T-cell (primary cell): ENCODE results near the gene MTOR. TPM values are rescaled to one million over a fixed set of nuclear protein-coding genes. Genes with fewer than 3 reads are reported as not detected.
"Not testable (repeated sequence)": the region's sequence is repeated elsewhere in the genome, so short reads cannot be mapped to it uniquely, and the experiment has no call there.

ENCODE experiments used
- ATAC-seq, 4 experiments: fragments of 200-7000 bp in 3 of 4; fragments of 150-1000 bp in 1 of 4; cut with Tn5 transposase; replicated peaks in 1 of 4; 1 replicate in 3 of 4; 2 replicates in 1 of 4; pipeline ENCODE4 v1.10.0; 2021; ENCODE audit warnings: moderate library complexity in 3 of 4, mild to moderate bottlenecking in 2 of 4, moderate number of reproducible peaks in 1 of 4
- CTCF ChIA-PET, 2 donors: fragments of 300-600 bp; sonication (Branson Sonifier 250); formaldehyde crosslinking; loops; one replicate each; lab custom pipeline; 2022; ENCODE audit warnings: antibody characterized with exemption in 2 of 2; lab: Charles Lee
- POLR2A ChIA-PET, 2 donors: fragments of 300-600 bp; sonication (Branson Sonifier 250); formaldehyde crosslinking; loops; one replicate each; lab custom pipeline; 2022; ENCODE audit warnings: antibody characterized with exemption in 2 of 2; lab: Charles Lee
- DNase-seq, 35 experiments: peaks; one replicate each; pipeline versions ENCODE4 v3.0.0 to v3.0.0-alpha.2; 2013 to 2023
- H3K27ac ChIP-seq: one replicate; pipeline ENCODE4 v1.5.1; 2013; ENCODE audit warnings: low read length
- H3K27me3 ChIP-seq, 2 experiments: replicated peaks in 1 of 2; 1 replicate in 1 of 2; 2 replicates in 1 of 2; pipeline versions ENCODE4 v1.6.1 to v1.7.0; 2013; ENCODE audit warnings: low read length in 1 of 2, mixed read lengths in 1 of 2; ENCODE audit not compliant: control insufficient read depth in 2 of 2, insufficient read depth in 2 of 2; ENCODE audit errors: extremely low read depth in 1 of 2
- H3K36me3 ChIP-seq, 2 donors: 1 replicate in 1 of 2; 2 replicates in 1 of 2; pipeline versions ENCODE4 v1.6.1 to v1.7.0; 2013; ENCODE audit warnings: low read length in 1 of 2; ENCODE audit not compliant: control insufficient read depth in 2 of 2, insufficient read depth in 1 of 2; ENCODE audit errors: extremely low read depth in 1 of 2
- H3K4me1 ChIP-seq, 2 experiments: 1 replicate in 1 of 2; 2 replicates in 1 of 2; pipeline versions ENCODE4 v1.6.1 to v1.7.0; 2013; ENCODE audit warnings: low read length in 2 of 2, mixed read lengths in 1 of 2; ENCODE audit not compliant: insufficient read depth in 2 of 2, control insufficient read depth in 1 of 2; ENCODE audit errors: extremely low read depth in 1 of 2
- H3K4me3 ChIP-seq, 2 donors: 1 replicate in 1 of 2; 2 replicates in 1 of 2; pipeline versions ENCODE4 v1.5.1 to v1.7.0; 2013; ENCODE audit warnings: mild to moderate bottlenecking in 2 of 2, low read length in 1 of 2, moderate library complexity in 1 of 2; ENCODE audit not compliant: control insufficient read depth in 1 of 2; ENCODE audit errors: extremely low read depth in 1 of 2
- H3K9me3 ChIP-seq: 2 replicates; pipeline ENCODE4 v1.7.0; 2013
- H3K27ac Mint-ChIP-seq, 2 donors: one replicate each; pipeline ENCODE4 v1.8.0; 2020 to 2021; ENCODE audit warnings: mild to moderate bottlenecking in 2 of 2, mixed read lengths in 2 of 2
- H3K27me3 Mint-ChIP-seq, 2 donors: one replicate each; pipeline ENCODE4 v1.8.0; 2021 to 2022; ENCODE audit warnings: mixed read lengths in 2 of 2
- H3K36me3 Mint-ChIP-seq: one replicate; pipeline ENCODE4 v1.8.0; 2021; ENCODE audit warnings: mixed read lengths
- H3K4me1 Mint-ChIP-seq, 3 donors: one replicate each; pipeline ENCODE4 v1.8.0; 2020 to 2022; ENCODE audit warnings: mixed read lengths in 3 of 3, mild to moderate bottlenecking in 1 of 3
- H3K4me3 Mint-ChIP-seq, 3 donors: one replicate each; pipeline ENCODE4 v1.8.0; 2020 to 2022; ENCODE audit warnings: mild to moderate bottlenecking in 3 of 3, mixed read lengths in 3 of 3, moderate library complexity in 3 of 3
- H3K9me3 Mint-ChIP-seq, 3 donors: one replicate each; pipeline ENCODE4 v1.8.0; 2020 to 2022; ENCODE audit warnings: mixed read lengths in 3 of 3
- WGBS: methylation state at CpG from one replicate; pipeline ENCODE4 v1.1.5; 2013; ENCODE audit warnings: missing lambda C conversion rate; ENCODE audit not compliant: insufficient coverage; 5-methylcytosine and 5-hydroxymethylcytosine counted together
- total RNA-seq, 35 experiments: library from RNA in 6 of 35; stranded (reverse) in 6 of 35; fragments of 120-200 nt in 1 of 35; gene quantifications; one replicate each; pipeline versions ENCODE4 v1.2.1 to v1.2.4 and lab custom pipeline; 2013 to 2026

Gene MTOR
- total RNA-seq, 5 donors from 2014 or later (not counting 1 experiment from before 2014, with no cell fraction given): 41.7 to 45.1 (median 43.6) TPM

- H3K36me3 ChIP-seq: peaks cover 5 to 11% of the 10 kb centered on the region in 2 donors
- H3K9me3 ChIP-seq: no peaks in the 10 kb centered on the region
- CTCF ChIA-PET: interaction anchor here in 1 of 2 donors (0.7 kb wide), 1 partner anchor 11 kb away, joined by 3 read pairs; the partner anchor contains the start of gene MTOR
- peak; percentile 46 to 57 (median 49) for ATAC-seq
- peak in 1 of 35 experiments; percentile 31 for DNase-seq
- peak overlapping the region; percentile 94 to 97 for H3K4me3 ChIP-seq
- H3K27ac ChIP-seq: peak overlapping the region; percentile 79
- peak overlapping the region; percentile 91 for H3K27ac Mint-ChIP-seq
- H3K27me3 Mint-ChIP-seq: no peaks in the 10 kb centered on the region
- no peaks in the 10 kb centered on the region for H3K27me3 ChIP-seq
- POLR2A ChIA-PET: interaction anchor here in 1 of 2 donors (0.6 to 0.8 kb wide), 2 partner anchors 11 to 13 kb away, joined by 4 to 9 read pairs; no protein-coding TSS in a partner anchor
- H3K4me1 ChIP-seq: peaks cover 24 to 53% of the 10 kb centered on the region in 2 experiments
- H3K9me3 Mint-ChIP-seq: no peaks in the 10 kb centered on the region
- H3K4me3 Mint-ChIP-seq: peak overlapping the region; percentile 93 to 94 (median 94)
- peaks cover 20% of the 10 kb centered on the region for H3K36me3 Mint-ChIP-seq
- 5% methylated on average over 22 of the region's 22 CpGs for WGBS
- peaks cover 40 to 49% (median 41%) of the 10 kb centered on the region in 3 donors for H3K4me1 Mint-ChIP-seq
These were observed 11.4 kb upstream of the MTOR start for GRCh38 chr1:11273595-11274234.

DNA sequence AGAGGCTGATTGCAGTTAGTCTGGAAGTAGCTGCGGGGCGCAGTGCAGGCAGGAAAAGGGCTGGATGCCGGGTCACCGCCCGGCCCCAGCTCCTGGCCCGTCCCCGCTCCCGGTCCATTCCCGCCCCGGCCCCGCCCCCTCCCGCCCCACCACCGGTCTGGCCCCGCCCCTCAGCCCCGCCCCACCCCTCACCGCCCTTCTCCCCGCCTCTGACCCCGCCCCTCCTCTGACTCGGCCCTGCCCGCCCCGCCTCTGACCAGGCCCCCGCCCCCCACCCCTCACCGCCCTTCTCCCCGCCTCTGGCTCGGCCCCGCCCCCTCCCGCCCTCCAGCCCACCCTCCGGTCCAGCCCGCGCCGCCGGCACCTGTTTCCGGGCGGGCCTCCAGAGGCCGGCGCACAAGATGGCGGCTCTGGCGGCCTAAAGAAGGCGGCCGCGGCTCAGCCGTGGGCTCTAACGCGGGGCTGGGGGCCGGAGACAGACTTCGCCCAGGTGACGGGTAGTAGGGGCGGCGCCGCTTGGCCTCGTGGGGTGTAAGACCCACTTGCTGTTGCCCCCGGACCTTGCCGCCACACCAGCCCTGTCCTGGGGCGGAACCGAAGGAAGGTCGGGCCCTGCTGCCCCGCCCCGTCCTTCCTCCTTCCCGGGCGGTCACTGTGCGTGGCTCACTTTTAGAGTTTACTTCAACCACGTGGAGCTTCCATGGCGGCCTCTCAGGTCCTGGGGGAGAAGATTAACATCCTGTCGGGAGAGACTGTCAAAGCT is 10.7 kb upstream of the MTOR start, which contains the start of gene UBIAD1:
UBIAD1 (plus strand) TSS at position 367 of the 763 bp plus-strand sequence; CDS start at position 701, 334 bp downstream.
- H3K36me3 Mint-ChIP-seq: peaks cover 15% of the 10 kb centered on the region
- peaks cover 34 to 42% (median 35%) of the 10 kb centered on the region in 3 donors for H3K4me1 Mint-ChIP-seq
- DNase-seq (peak; percentile 51 to 91 (median 69)), ATAC-seq (peak; percentile 87 to 90 (median 88))
- no peaks in the 10 kb centered on the region for H3K9me3 Mint-ChIP-seq
- Histone ChIP-seq H3K27ac (peak within 1 kb of the TSS; percentile 79), H3K4me3 (peak within 1 kb of the TSS; percentile 94 to 97), H3K4me1 (peaks cover 20 to 52% of the 10 kb centered on the region in 2 experiments), H3K36me3 (peaks cover 4 to 9% of the 10 kb centered on the region in 2 donors), H3K27me3 (no peaks in the 10 kb centered on the region), H3K9me3 (no peaks in the 10 kb centered on the region)
- H3K27ac Mint-ChIP-seq: peak within 1 kb of the TSS; percentile 91
- ChIA-PET CTCF (interaction anchor here in 1 of 2 donors (0.7 kb wide), 1 partner anchor 10 kb away, joined by 3 read pairs; the partner anchor contains the start of gene MTOR), POLR2A (interaction anchor here (0.6 to 0.8 kb wide), 3 partner anchors 10 to 533 kb away, joined by 4 to 9 read pairs (median 6); partner anchors contain the start of genes CLCN6 (in 1 of the 2) and MTHFR (in 1 of the 2))
- 0% methylated on average over 28 of the region's 64 CpGs for WGBS
- H3K4me3 Mint-ChIP-seq: peak within 1 kb of the TSS; percentile 93 to 94 (median 94)
- H3K27me3 Mint-ChIP-seq: no peaks in the 10 kb centered on the region

GRCh38 chr1:11272544-11272831 is 10.1 kb upstream of the MTOR start:
- ChIA-PET POLR2A (interaction anchor here in 1 of 2 donors (0.6 kb wide), 1 partner anchor 533 kb away, joined by 6 read pairs; the partner anchor contains the start of genes CLCN6 and MTHFR), CTCF (no interaction called here)
- peak overlapping the region; percentile 37 to 59 for H3K4me3 ChIP-seq
- peaks cover 16 to 47% of the 10 kb centered on the region in 2 experiments for H3K4me1 ChIP-seq
- peaks cover 0 to 9% of the 10 kb centered on the region in 2 donors for H3K36me3 ChIP-seq
- no peaks in the 10 kb centered on the region for H3K9me3 ChIP-seq
- H3K27ac ChIP-seq: no peak overlapping the region
- H3K27ac Mint-ChIP-seq: no peak overlapping the region
- H3K27me3 ChIP-seq: no peaks in the 10 kb centered on the region
- H3K36me3 Mint-ChIP-seq: peaks cover 15% of the 10 kb centered on the region
- peak overlapping the region; percentile 54 to 63 (median 58) for H3K4me3 Mint-ChIP-seq
- H3K4me1 Mint-ChIP-seq: peaks cover 30 to 36% (median 30%) of the 10 kb centered on the region in 3 donors
- ATAC-seq (peak in 1 of 4 experiments; percentile 26), DNase-seq (no peak)
- no peaks in the 10 kb centered on the region for H3K9me3 Mint-ChIP-seq
- 2% methylated on average over 6 of the region's 9 CpGs for WGBS
- no peaks in the 10 kb centered on the region for H3K27me3 Mint-ChIP-seq

- not testable (repeated sequence) for ATAC-seq, DNase-seq, H3K27me3 Mint-ChIP-seq, H3K27me3 ChIP-seq, H3K27ac Mint-ChIP-seq, H3K36me3 Mint-ChIP-seq, H3K9me3 Mint-ChIP-seq, H3K9me3 ChIP-seq, H3K27ac ChIP-seq, H3K4me3 ChIP-seq, H3K4me1 Mint-ChIP-seq, H3K4me3 Mint-ChIP-seq, H3K36me3 ChIP-seq
- ChIA-PET POLR2A (interaction anchor here in 1 of 2 donors (0.5 kb wide), 1 partner anchor 1005 kb away, joined by 3 read pairs; no protein-coding TSS in a partner anchor), CTCF (interaction anchor here in 1 of 2 donors (0.7 kb wide), 1 partner anchor 478 kb away, joined by 3 read pairs; no protein-coding TSS in a partner anchor)
- WGBS: 84% methylated on average over 17 of the region's 19 CpGs
- H3K4me1 ChIP-seq: peaks cover 0 to 14% of the 10 kb centered on the region in 2 experiments
These were observed 5.3 kb upstream of the MTOR start for GRCh38 chr1:11267350-11268337.

DNA sequence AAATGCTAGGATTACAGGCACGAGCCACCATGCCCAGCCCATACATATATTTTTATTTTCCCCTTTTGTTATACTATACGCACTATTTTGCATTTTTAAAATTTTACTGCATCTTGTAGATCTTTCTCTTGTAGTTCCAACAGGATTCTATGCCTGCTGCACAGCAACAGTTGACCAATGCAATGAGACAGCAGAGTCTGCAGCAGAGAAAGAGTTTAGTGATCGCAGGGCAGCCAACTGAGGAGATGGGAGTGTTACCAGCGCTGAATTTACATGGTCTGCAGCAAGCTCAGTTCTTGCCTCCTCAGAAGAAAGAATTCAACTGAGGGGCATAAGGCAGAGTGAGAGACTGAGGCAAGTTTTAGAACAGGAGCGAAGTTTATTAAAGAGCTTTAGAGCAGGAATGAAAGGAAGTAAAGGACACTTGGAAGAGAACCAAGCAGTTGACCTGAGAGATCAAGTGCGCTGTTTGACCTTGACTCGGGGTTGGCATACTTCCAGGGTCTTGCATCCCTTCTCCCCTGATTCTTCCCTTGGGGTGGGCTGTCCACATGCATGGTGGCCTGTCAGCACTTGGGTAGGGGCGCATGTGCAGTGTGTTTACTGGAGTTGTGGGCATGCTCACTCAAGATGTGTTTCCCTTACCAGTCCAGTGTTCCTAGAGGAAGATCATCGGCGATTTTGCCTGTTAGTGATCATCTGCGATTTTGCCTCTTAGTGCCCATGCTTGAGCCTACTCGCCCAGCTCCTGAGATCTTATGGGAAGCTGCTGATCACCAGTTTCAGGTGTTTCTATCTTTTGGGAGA is 4.1 kb upstream of the MTOR start:
- Histone ChIP-seq H3K9me3 (no peaks in the 10 kb centered on the region), H3K27me3 (no peaks in the 10 kb centered on the region), H3K36me3 (no peaks in the 10 kb centered on the region), H3K4me1 (peaks cover 6 to 16% of the 10 kb centered on the region in 2 experiments), H3K4me3 (no peak overlapping the region), H3K27ac (no peak overlapping the region)
- 86% methylated on average over 12 of the region's 12 CpGs for WGBS
- H3K27ac Mint-ChIP-seq: no peak overlapping the region
- H3K27me3 Mint-ChIP-seq: no peaks in the 10 kb centered on the region
- no peaks in the 10 kb centered on the region for H3K36me3 Mint-ChIP-seq
- POLR2A ChIA-PET: no interaction called here
- H3K4me1 Mint-ChIP-seq: peaks cover 10 to 14% (median 11%) of the 10 kb centered on the region in 3 donors
- H3K9me3 Mint-ChIP-seq: no peaks in the 10 kb centered on the region
- CTCF ChIA-PET: no interaction called here
- ATAC-seq (no peak), DNase-seq (no peak)
- no peak overlapping the region for H3K4me3 Mint-ChIP-seq
